ENCODE measurements around the gene C8A. TPM values are rescaled to one million over a fixed set of nuclear protein-coding genes. Genes with fewer than 3 reads are reported as not detected.

Gene C8A
- total RNA-seq, 1 experiment from 2014 or later = not detected

- in situ Hi-C loops (cut with HindIII; ENCODE audit: low pct_unique_long_range_greater_than_20kb, low sequenced_read_pairs) = no loop called here
- DNase-seq (ENCODE audit: low read depth) = no peak
Measured at GRCh38 chr1:56911098-56911938, 56.7 kb downstream of the C8A start.

GRCh38 chr1:56912325-56912724 lies 57.7 kb downstream of the C8A start:
- no peak for DNase-seq (ENCODE audit: low read depth)
- in situ Hi-C loops (cut with HindIII; ENCODE audit: low pct_unique_long_range_greater_than_20kb, low sequenced_read_pairs) = no loop called here

GRCh38 chr1:56915960-56916359 lies 61.4 kb downstream of the C8A start:
- DNase-seq (ENCODE audit: low read depth) = no peak

GRCh38 chr1:56916630-56917029 lies 62.0 kb downstream of the C8A start:
- in situ Hi-C loops (cut with HindIII; ENCODE audit: low pct_unique_long_range_greater_than_20kb, low sequenced_read_pairs) = no loop called here
- DNase-seq (ENCODE audit: low read depth) = no peak

More at GRCh38 chr1:56915960-56916359, 61.4 kb downstream of the C8A start:
- in situ Hi-C loops (cut with HindIII; ENCODE audit: low pct_unique_long_range_greater_than_20kb, low sequenced_read_pairs) = no loop called here

- no peak for DNase-seq (ENCODE audit: low read depth)
- in situ Hi-C loops (cut with HindIII; ENCODE audit: low pct_unique_long_range_greater_than_20kb, low sequenced_read_pairs) = no loop called here
Measured at GRCh38 chr1:56917356-56917755, 62.8 kb downstream of the C8A start.

GRCh38 chr1:56920591-56921001 lies 66.0 kb downstream of the C8A start:
- in situ Hi-C loops (cut with HindIII; ENCODE audit: low pct_unique_long_range_greater_than_20kb, low sequenced_read_pairs) = no loop called here
- no peak for DNase-seq (ENCODE audit: low read depth)

GRCh38 chr1:56921479-56921878 lies 66.9 kb downstream of the C8A start:
- DNase-seq (ENCODE audit: low read depth) = no peak

DNA sequence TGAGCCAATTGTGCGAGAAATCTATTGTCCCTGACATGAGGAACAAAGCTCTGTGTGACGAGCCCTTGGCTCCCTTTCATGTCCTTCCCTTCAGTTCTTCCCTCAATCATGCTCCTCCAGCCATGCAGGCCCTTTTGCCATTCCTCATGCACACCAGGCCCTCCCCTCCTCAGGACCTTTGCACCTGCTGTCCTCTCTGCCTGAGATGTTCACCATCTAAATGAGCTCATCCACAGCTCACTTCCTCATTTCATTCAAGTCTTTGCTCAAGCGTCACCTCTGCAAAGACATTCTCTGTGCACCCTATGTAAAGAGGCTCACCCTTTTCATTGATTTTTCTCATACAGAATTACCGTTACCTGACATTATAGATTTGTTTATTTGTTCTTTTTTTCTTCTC lies 67.5 kb downstream of the C8A start:
- no peak for DNase-seq (ENCODE audit: low read depth)
- in situ Hi-C loops (cut with HindIII; ENCODE audit: low pct_unique_long_range_greater_than_20kb, low sequenced_read_pairs) = no loop called here

More at GRCh38 chr1:56921479-56921878, 66.9 kb downstream of the C8A start:
- in situ Hi-C loops (cut with HindIII; ENCODE audit: low pct_unique_long_range_greater_than_20kb, low sequenced_read_pairs) = no loop called here

GRCh38 chr1:56922507-56922906 lies 67.9 kb downstream of the C8A start:
- in situ Hi-C loops (cut with HindIII; ENCODE audit: low pct_unique_long_range_greater_than_20kb, low sequenced_read_pairs) = no loop called here
- DNase-seq (ENCODE audit: low read depth) = no peak

DNA sequence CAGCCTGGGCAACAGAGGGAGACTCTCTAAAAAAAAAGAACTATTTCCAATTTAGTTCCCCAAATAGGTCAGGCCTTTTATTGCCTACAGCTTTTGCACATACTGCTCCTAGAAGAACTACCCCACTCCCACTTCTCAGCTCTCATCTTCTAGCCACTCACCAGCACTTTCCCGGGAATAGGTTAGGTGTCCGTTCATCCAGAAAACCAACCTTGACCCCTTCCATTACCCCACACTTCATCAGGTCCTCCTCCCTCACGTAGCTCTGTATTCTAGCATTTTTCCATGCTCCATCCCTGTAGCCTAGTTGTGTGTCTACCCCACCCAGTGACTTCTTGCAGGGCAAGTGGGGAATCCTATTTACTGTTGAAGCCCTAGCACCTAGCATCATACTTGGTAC lies 68.6 kb downstream of the C8A start:
- in situ Hi-C loops (cut with HindIII; ENCODE audit: low pct_unique_long_range_greater_than_20kb, low sequenced_read_pairs) = no loop called here
- DNase-seq (ENCODE audit: low read depth) = no peak

DNA sequence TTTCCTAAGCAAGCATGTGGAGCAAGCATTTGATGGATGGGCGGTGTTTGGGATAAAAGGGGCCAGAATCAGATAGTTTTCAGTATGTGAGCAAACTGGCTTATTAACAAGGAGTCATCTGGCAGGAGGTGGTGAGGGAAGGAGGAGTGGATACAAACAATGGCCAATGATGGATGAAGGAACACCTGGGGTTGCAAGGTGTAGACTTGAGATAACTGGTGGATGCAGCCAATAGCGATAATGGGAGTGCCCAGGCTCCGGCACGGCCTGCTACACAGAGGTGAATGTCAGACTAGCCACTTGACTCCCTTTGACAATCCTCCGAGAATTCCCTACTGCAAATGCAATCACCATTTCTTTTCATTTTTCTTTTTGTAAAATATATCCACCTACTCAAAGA lies 69.5 kb downstream of the C8A start:
- DNase-seq (ENCODE audit: low read depth) = no peak
- in situ Hi-C loops (cut with HindIII; ENCODE audit: low pct_unique_long_range_greater_than_20kb, low sequenced_read_pairs) = no loop called here

DNA sequence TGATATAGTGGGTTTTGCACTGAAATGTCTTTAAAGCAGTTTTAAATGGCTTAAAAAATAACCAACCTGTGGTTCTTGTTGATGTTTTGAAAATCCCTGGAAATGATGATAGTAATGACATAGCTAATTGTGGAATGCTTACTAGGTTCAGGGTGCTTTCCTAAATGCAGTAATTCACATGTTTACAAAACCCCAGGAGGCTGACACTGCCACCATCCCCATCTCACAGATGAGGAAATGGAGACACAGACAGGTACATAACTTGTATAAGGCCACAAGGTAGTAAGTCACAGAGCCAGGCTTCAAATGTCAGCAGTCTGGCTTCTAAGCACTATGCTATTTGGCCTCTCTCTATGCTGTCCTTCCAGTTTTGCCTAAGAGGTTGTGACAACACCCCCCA lies 70.6 kb downstream of the C8A start:
- DNase-seq (ENCODE audit: low read depth) = no peak
- in situ Hi-C loops (cut with HindIII; ENCODE audit: low pct_unique_long_range_greater_than_20kb, low sequenced_read_pairs) = no loop called here

GRCh38 chr1:56927171-56927570 lies 72.6 kb downstream of the C8A start:
- no peak for DNase-seq (ENCODE audit: low read depth)
- in situ Hi-C loops (cut with HindIII; ENCODE audit: low pct_unique_long_range_greater_than_20kb, low sequenced_read_pairs) = no loop called here

DNA sequence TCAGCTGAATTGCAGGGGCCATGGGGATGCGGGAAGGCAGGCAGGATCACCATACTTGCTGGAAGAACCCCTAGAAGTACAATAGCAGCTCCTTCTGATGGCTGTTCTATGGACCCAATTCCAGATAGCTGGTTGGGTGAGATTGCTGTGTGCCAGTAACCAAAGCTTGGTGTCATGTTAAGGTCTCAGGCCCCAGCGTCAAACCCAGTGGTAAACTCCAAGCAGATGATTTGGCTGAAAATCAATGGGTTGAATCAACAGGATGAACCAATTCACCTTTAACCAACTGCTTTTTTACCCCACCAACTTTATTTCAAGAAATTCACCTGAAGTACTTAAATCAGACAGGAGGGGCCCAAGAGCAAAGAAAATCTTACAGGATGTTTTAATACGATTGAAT lies 73.4 kb downstream of the C8A start:
- no peak for DNase-seq (ENCODE audit: low read depth)
- in situ Hi-C loops (cut with HindIII; ENCODE audit: low pct_unique_long_range_greater_than_20kb, low sequenced_read_pairs) = no loop called here

- no peak for DNase-seq (ENCODE audit: low read depth)
- in situ Hi-C loops (cut with HindIII; ENCODE audit: low pct_unique_long_range_greater_than_20kb, low sequenced_read_pairs) = no loop called here
Measured at GRCh38 chr1:56929492-56929891, 74.9 kb downstream of the C8A start.

- in situ Hi-C loops (cut with HindIII; ENCODE audit: low pct_unique_long_range_greater_than_20kb, low sequenced_read_pairs) = no loop called here
- DNase-seq (ENCODE audit: low read depth) = no peak
Measured at GRCh38 chr1:56931211-56931610, 76.6 kb downstream of the C8A start.

DNA sequence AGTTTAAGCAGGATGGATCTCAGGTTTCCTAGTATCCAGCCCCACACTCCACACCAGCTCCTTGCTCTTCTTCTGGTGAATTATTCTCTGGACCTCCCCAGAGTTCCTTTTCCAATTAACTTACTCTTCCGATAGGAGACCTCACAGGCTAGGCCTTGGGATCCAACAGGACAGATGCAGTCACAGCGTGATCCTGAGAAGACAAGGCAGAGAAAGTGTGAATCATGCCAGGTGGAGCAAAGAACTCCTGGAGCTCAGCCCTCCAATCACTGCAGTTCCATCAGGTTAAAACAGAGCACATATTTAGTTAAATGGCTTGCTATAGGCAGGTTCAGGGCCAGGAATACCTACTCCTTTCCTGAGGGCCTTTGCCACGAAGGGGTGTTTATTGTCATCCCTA lies 77.1 kb downstream of the C8A start:
- in situ Hi-C loops (cut with HindIII; ENCODE audit: low pct_unique_long_range_greater_than_20kb, low sequenced_read_pairs) = no loop called here

GRCh38 chr1:56933161-56933560 lies 78.6 kb downstream of the C8A start:
- in situ Hi-C loops (cut with HindIII; ENCODE audit: low pct_unique_long_range_greater_than_20kb, low sequenced_read_pairs) = no loop called here
- DNase-seq (ENCODE audit: low read depth) = no peak

More for the DNA sequence above, 77.1 kb downstream of the C8A start:
- no peak for DNase-seq (ENCODE audit: low read depth)

- in situ Hi-C loops (cut with HindIII; ENCODE audit: low pct_unique_long_range_greater_than_20kb, low sequenced_read_pairs) = no loop called here
- DNase-seq (ENCODE audit: low read depth) = no peak
Measured at GRCh38 chr1:56933606-56934005, 79.0 kb downstream of the C8A start.

DNA sequence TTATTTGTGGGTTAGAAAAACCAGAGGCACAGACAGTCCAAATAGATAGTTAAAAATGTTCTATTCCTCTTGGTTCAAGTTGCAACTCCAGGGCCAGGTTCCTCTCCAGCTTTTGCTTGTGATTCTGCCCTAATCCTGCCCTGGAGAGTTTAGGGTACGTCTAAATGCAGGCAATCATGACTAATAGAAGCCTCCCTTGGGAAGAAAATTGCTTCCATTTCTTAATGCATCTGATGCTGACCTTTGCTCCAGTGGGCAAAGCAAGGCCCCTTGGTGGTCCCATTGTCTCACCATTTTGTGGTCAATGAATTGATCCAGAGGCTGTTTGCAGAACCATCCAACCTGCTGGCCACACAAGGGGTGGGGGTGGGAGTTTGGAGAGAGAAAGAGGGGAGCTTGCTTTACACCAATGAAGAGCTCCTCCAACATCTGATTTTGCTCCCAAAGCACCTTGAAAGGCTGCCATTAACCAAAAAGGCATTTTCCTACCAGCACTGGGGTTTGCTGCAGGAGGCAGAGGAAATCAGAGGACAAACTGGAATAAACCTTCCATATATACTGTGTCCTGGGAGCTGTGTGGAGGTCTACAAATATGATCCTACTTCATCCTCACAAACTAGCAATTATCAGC lies 79.9 kb downstream of the C8A start:
- no peak for DNase-seq (ENCODE audit: low read depth)
- in situ Hi-C loops (cut with HindIII; ENCODE audit: low pct_unique_long_range_greater_than_20kb, low sequenced_read_pairs) = no loop called here

All from Caki2 (cell line).